ENCODE results near the gene SMIM34.
A peak's percentile ranks its signal among the peaks of the same experiment; 100 is the strongest.
"Not testable (repeated sequence)": the region's sequence is repeated elsewhere in the genome, so short reads cannot be mapped to it uniquely, and the experiment has no call there.

SMIM34 gene

DNA sequence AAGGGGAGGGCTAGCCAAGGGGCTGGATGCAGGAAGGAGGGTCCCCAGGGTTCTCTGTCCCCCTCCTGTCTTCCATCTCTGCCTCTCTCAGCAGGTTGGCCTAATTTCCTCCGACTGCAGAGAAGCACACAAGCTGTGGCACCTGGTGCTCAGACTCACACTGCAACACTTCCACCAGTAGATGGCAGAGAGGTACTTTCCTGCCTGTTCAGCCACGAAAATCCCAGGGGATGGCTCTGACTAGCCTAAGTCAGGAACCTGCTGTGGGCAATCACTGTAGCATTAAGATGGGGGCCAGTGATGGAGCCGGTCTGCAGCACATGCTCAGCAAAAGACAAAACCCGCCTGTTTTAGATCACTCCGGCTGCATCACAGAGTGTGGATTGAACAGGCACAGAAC is 6.0 kb upstream of the SMIM34 start:
- H3K36me3 ChIP-seq (ENCODE audit: insufficient read depth, low read length); DNase-seq: not testable (repeated sequence)

DNA sequence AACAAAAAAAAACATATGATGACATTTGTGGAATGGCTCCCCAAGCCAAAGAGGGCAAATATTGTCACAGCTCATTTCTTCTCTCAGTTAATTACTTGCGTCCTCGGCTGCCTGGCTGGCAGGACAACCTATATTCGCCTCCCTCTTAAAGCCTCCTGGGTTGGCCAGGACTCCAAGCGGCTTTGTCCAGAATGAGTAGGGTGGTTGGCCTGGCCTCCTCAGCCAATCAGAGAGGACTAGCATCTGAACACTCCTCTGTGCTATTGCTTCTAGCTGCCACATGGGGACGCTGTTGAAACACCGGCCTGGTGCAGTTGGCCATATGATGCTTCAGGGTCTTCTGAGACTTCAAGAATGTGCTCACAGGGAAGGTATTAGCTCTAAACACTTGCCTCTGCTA is 4.7 kb upstream of the SMIM34 start:
- not testable (repeated sequence) for H3K4me3 ChIP-seq (ENCODE audit: low read depth in 1 of 2, low read length in 2 of 2); H3K36me3 ChIP-seq (ENCODE audit: insufficient read depth, low read length); H3K27ac ChIP-seq (ENCODE audit: low read length); ATAC-seq (ENCODE audit: insufficient read depth, low read depth); H3K4me2 ChIP-seq (ENCODE audit: insufficient read depth, low read length); DNase-seq; H3K79me2 ChIP-seq (ENCODE audit: insufficient read depth, low read length); H3K27me3 ChIP-seq (ENCODE audit: insufficient read depth, low read length, poor library complexity); H4K20me1 ChIP-seq (ENCODE audit: insufficient read depth, low read length); H2AFZ ChIP-seq (ENCODE audit: low read depth, low read length); H3K9me3 ChIP-seq (ENCODE audit: insufficient read depth, low read length, severe bottlenecking); H3K9ac ChIP-seq (ENCODE audit: low read depth, low read length); H3K4me1 ChIP-seq (ENCODE audit: insufficient read depth, low read length)

More for the DNA sequence above, 6.0 kb upstream of the SMIM34 start:
- not testable (repeated sequence) for H3K27me3 ChIP-seq (ENCODE audit: insufficient read depth, low read length, poor library complexity); H3K4me1 ChIP-seq (ENCODE audit: insufficient read depth, low read length); H3K9me3 ChIP-seq (ENCODE audit: insufficient read depth, low read length, severe bottlenecking); H3K79me2 ChIP-seq (ENCODE audit: insufficient read depth, low read length); H3K4me3 ChIP-seq (ENCODE audit: low read depth in 1 of 2, low read length in 2 of 2); H4K20me1 ChIP-seq (ENCODE audit: insufficient read depth, low read length); H3K9ac ChIP-seq (ENCODE audit: low read depth, low read length); H3K4me2 ChIP-seq (ENCODE audit: insufficient read depth, low read length); H2AFZ ChIP-seq (ENCODE audit: low read depth, low read length); H3K27ac ChIP-seq (ENCODE audit: low read length)
- peak; percentile 54; the same call in 2 of the 3 replicates for ATAC-seq (ENCODE audit: insufficient read depth, low read depth)

DNA sequence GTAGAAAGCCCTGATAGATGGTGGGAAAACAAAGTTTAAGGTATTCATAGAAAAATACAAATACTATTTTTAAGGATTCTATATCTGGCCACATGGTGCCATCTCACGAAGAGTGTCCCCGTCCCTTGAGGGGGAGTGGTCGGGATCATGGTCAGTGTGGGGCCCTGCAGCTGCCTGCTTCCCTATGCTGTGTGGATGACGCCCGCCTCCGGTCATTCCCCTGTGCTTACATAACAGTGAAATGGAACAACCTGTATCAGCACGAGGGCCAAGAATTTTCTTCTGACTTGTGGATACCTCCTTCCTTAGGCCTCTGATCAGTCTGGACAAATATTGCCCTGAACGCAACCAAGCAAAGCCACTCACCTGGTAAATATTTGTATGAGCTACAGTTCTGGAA is 3.6 kb upstream of the SMIM34 start:
- not testable (repeated sequence) for H3K79me2 ChIP-seq (ENCODE audit: insufficient read depth, low read length); H4K20me1 ChIP-seq (ENCODE audit: insufficient read depth, low read length); H3K4me1 ChIP-seq (ENCODE audit: insufficient read depth, low read length); ATAC-seq (ENCODE audit: insufficient read depth, low read depth); H3K36me3 ChIP-seq (ENCODE audit: insufficient read depth, low read length); DNase-seq; H3K9ac ChIP-seq (ENCODE audit: low read depth, low read length); H3K27ac ChIP-seq (ENCODE audit: low read length); H3K9me3 ChIP-seq (ENCODE audit: insufficient read depth, low read length, severe bottlenecking); H3K4me3 ChIP-seq (ENCODE audit: low read depth in 1 of 2, low read length in 2 of 2); H2AFZ ChIP-seq (ENCODE audit: low read depth, low read length); H3K4me2 ChIP-seq (ENCODE audit: insufficient read depth, low read length); H3K27me3 ChIP-seq (ENCODE audit: insufficient read depth, low read length, poor library complexity)

- H3K36me3 ChIP-seq (ENCODE audit: insufficient read depth, low read length); H3K9ac ChIP-seq (ENCODE audit: low read depth, low read length); H3K27ac ChIP-seq (ENCODE audit: low read length); H2AFZ ChIP-seq (ENCODE audit: low read depth, low read length); H4K20me1 ChIP-seq (ENCODE audit: insufficient read depth, low read length); ATAC-seq (ENCODE audit: insufficient read depth, low read depth); H3K4me1 ChIP-seq (ENCODE audit: insufficient read depth, low read length); H3K4me2 ChIP-seq (ENCODE audit: insufficient read depth, low read length); H3K9me3 ChIP-seq (ENCODE audit: insufficient read depth, low read length, severe bottlenecking); H3K27me3 ChIP-seq (ENCODE audit: insufficient read depth, low read length, poor library complexity); H3K4me3 ChIP-seq (ENCODE audit: low read depth in 1 of 2, low read length in 2 of 2); DNase-seq; H3K79me2 ChIP-seq (ENCODE audit: insufficient read depth, low read length): not testable (repeated sequence)
Observed at GRCh38 chr21:34417448-34418077, 6.2 kb downstream of the SMIM34 start.

GRCh38 chr21:34407294-34407693 is 16.5 kb downstream of the SMIM34 start:
- DNase-seq; H4K20me1 ChIP-seq (ENCODE audit: insufficient read depth, low read length); H3K27ac ChIP-seq (ENCODE audit: low read length); H2AFZ ChIP-seq (ENCODE audit: low read depth, low read length); H3K36me3 ChIP-seq (ENCODE audit: insufficient read depth, low read length); ATAC-seq (ENCODE audit: insufficient read depth, low read depth); H3K79me2 ChIP-seq (ENCODE audit: insufficient read depth, low read length); H3K4me1 ChIP-seq (ENCODE audit: insufficient read depth, low read length); H3K4me3 ChIP-seq (ENCODE audit: low read depth in 1 of 2, low read length in 2 of 2); H3K4me2 ChIP-seq (ENCODE audit: insufficient read depth, low read length); H3K9me3 ChIP-seq (ENCODE audit: insufficient read depth, low read length, severe bottlenecking); H3K9ac ChIP-seq (ENCODE audit: low read depth, low read length); H3K27me3 ChIP-seq (ENCODE audit: insufficient read depth, low read length, poor library complexity): not testable (repeated sequence)

GRCh38 chr21:34406676-34407075 is 17.1 kb downstream of the SMIM34 start:
- not testable (repeated sequence) for H3K9ac ChIP-seq (ENCODE audit: low read depth, low read length); H3K4me2 ChIP-seq (ENCODE audit: insufficient read depth, low read length); H3K79me2 ChIP-seq (ENCODE audit: insufficient read depth, low read length); H3K4me1 ChIP-seq (ENCODE audit: insufficient read depth, low read length); H3K27me3 ChIP-seq (ENCODE audit: insufficient read depth, low read length, poor library complexity); H4K20me1 ChIP-seq (ENCODE audit: insufficient read depth, low read length); DNase-seq; H2AFZ ChIP-seq (ENCODE audit: low read depth, low read length); H3K9me3 ChIP-seq (ENCODE audit: insufficient read depth, low read length, severe bottlenecking); H3K36me3 ChIP-seq (ENCODE audit: insufficient read depth, low read length); ATAC-seq (ENCODE audit: insufficient read depth, low read depth); H3K4me3 ChIP-seq (ENCODE audit: low read depth in 1 of 2, low read length in 2 of 2); H3K27ac ChIP-seq (ENCODE audit: low read length)

- not testable (repeated sequence) for H2AFZ ChIP-seq (ENCODE audit: low read depth, low read length); H3K4me2 ChIP-seq (ENCODE audit: insufficient read depth, low read length); H3K4me3 ChIP-seq (ENCODE audit: low read depth in 1 of 2, low read length in 2 of 2); H3K27me3 ChIP-seq (ENCODE audit: insufficient read depth, low read length, poor library complexity); H3K27ac ChIP-seq (ENCODE audit: low read length); H3K79me2 ChIP-seq (ENCODE audit: insufficient read depth, low read length); DNase-seq; H3K9me3 ChIP-seq (ENCODE audit: insufficient read depth, low read length, severe bottlenecking); H3K4me1 ChIP-seq (ENCODE audit: insufficient read depth, low read length); H4K20me1 ChIP-seq (ENCODE audit: insufficient read depth, low read length); H3K36me3 ChIP-seq (ENCODE audit: insufficient read depth, low read length); ATAC-seq (ENCODE audit: insufficient read depth, low read depth); H3K9ac ChIP-seq (ENCODE audit: low read depth, low read length)
Observed at GRCh38 chr21:34406102-34406501, 17.6 kb downstream of the SMIM34 start.

DNA sequence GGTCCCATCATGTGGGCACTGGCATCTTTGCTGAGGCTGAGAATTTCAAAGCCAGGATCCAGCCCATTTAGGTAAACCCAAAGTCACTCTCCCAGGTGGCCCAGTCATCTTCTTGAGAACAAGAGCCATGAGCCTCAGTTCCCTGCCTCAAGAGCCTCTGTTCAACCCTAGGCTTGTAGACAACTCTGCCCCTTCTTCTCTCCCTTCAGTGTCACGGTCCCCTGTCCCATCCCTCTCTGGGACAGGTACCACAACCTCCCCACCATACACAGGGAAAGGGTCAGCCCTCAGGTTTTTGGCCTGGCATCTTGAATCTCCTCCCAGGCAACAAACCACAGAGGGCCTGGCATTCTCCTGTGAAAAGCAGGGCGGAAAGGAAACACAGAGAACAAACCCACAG is 18.1 kb downstream of the SMIM34 start:
- not testable (repeated sequence) for H4K20me1 ChIP-seq (ENCODE audit: insufficient read depth, low read length); H3K36me3 ChIP-seq (ENCODE audit: insufficient read depth, low read length); H2AFZ ChIP-seq (ENCODE audit: low read depth, low read length); H3K9ac ChIP-seq (ENCODE audit: low read depth, low read length); H3K4me2 ChIP-seq (ENCODE audit: insufficient read depth, low read length); H3K9me3 ChIP-seq (ENCODE audit: insufficient read depth, low read length, severe bottlenecking); DNase-seq; H3K4me3 ChIP-seq (ENCODE audit: low read depth in 1 of 2, low read length in 2 of 2); H3K27me3 ChIP-seq (ENCODE audit: insufficient read depth, low read length, poor library complexity); ATAC-seq (ENCODE audit: insufficient read depth, low read depth); H3K79me2 ChIP-seq (ENCODE audit: insufficient read depth, low read length); H3K4me1 ChIP-seq (ENCODE audit: insufficient read depth, low read length); H3K27ac ChIP-seq (ENCODE audit: low read length)

Data from DND-41 (cell line).